ENCODE measurements around the gene ARID1B. TPM values are rescaled to one million over a fixed set of nuclear protein-coding genes. Genes with fewer than 3 reads are reported as not detected.

The ARID1B gene
- total RNA-seq, 2 donors from 2014 or later = 43.9 to 44.6 TPM

- peak overlapping the region; percentile 59 to 67 for H3K27ac ChIP-seq
- no peaks in the 10 kb centered on the region for H3K36me3 ChIP-seq
- no peak for TF ChIP-seq CTCF (IDR thresholded peaks at IDR 0.05)
- H3K9me3 ChIP-seq = no peaks in the 10 kb centered on the region
- no peak overlapping the region for H3K4me3 ChIP-seq
- H3K27me3 ChIP-seq = no peaks in the 10 kb centered on the region
- DNase-seq (ENCODE audit: low spot score) = peak; percentile 59
- peaks cover 0 to 34% of the 10 kb centered on the region in 2 donors for H3K4me1 ChIP-seq
Observed at GRCh38 chr6:157224951-157225574, 447.9 kb downstream of the ARID1B start.

- no peaks in the 10 kb centered on the region for H3K27me3 ChIP-seq
- TF ChIP-seq CTCF (IDR thresholded peaks at IDR 0.05) = no peak
- DNase-seq (ENCODE audit: low spot score) = peak; percentile 58
- no peaks in the 10 kb centered on the region for H3K36me3 ChIP-seq
- H3K4me3 ChIP-seq = no peak overlapping the region
- H3K4me1 ChIP-seq = peaks cover 0 to 33% of the 10 kb centered on the region in 2 donors
- H3K9me3 ChIP-seq = no peaks in the 10 kb centered on the region
- H3K27ac ChIP-seq = peak overlapping the region; percentile 59 to 67
Observed at GRCh38 chr6:157225575-157225995, 448.4 kb downstream of the ARID1B start.

GRCh38 chr6:157226026-157226625 lies 448.9 kb downstream of the ARID1B start:
- DNase-seq (ENCODE audit: low spot score) = peak; percentile 79
- H3K4me1 ChIP-seq = peaks cover 0 to 29% of the 10 kb centered on the region in 2 donors
- H3K4me3 ChIP-seq = no peak overlapping the region
- no peak for TF ChIP-seq CTCF (IDR thresholded peaks at IDR 0.05)
- H3K27me3 ChIP-seq = no peaks in the 10 kb centered on the region
- no peaks in the 10 kb centered on the region for H3K36me3 ChIP-seq
- no peaks in the 10 kb centered on the region for H3K9me3 ChIP-seq
- H3K27ac ChIP-seq = peak overlapping the region; percentile 59 to 67

- H3K4me3 ChIP-seq = no peak overlapping the region
- no peak for TF ChIP-seq CTCF (IDR thresholded peaks at IDR 0.05)
- peaks cover 0 to 29% of the 10 kb centered on the region in 2 donors for H3K4me1 ChIP-seq
Observed at GRCh38 chr6:157226761-157227160, 449.6 kb downstream of the ARID1B start.

GRCh38 chr6:157227202-157228166 lies 450.3 kb downstream of the ARID1B start:
- no peaks in the 10 kb centered on the region for H3K27me3 ChIP-seq
- H3K27ac ChIP-seq = peak overlapping the region in 1 of 2 donors; percentile 15
- DNase-seq (ENCODE audit: low spot score) = peak; percentile 52
- H3K4me1 ChIP-seq = peaks cover 0 to 29% of the 10 kb centered on the region in 2 donors
- H3K9me3 ChIP-seq = no peaks in the 10 kb centered on the region
- no peak overlapping the region for H3K4me3 ChIP-seq
- no peaks in the 10 kb centered on the region for H3K36me3 ChIP-seq
- TF ChIP-seq CTCF (IDR thresholded peaks at IDR 0.05) = peak in 1 of 2 donors; percentile 46

More at GRCh38 chr6:157226761-157227160, 449.6 kb downstream of the ARID1B start:
- no peak for DNase-seq (ENCODE audit: low spot score)
- Histone ChIP-seq H3K27ac (peak overlapping the region; percentile 59 to 67), H3K36me3 (no peaks in the 10 kb centered on the region), H3K27me3 (no peaks in the 10 kb centered on the region), H3K9me3 (no peaks in the 10 kb centered on the region)
